ENCODE measurements around the gene GAB3.

GRCh38 chrX:154648931-154649330, 101.9 kb downstream of the GAB3 start:
- no peak for TF ChIP-seq CTCF (conservative IDR thresholded peaks at IDR 0.05; ENCODE audit: low read depth, low read length)
- no peak for TF ChIP-seq EZH2 (IDR thresholded peaks at IDR 0.05; ENCODE audit: borderline replicate concordance, low read depth, low read length, poor library complexity, severe bottlenecking)
